ENCODE measurements around the gene LRRC70. TPM values are rescaled to one million over a fixed set of nuclear protein-coding genes. Genes with fewer than 3 reads are reported as not detected.

Gene LRRC70
- total and polyA plus RNA-seq, 2 of the 8 experiments (the other 6 are each of a cell fraction or from before 2014, with no cell fraction given) = 0.62 to 0.67 TPM

GRCh38 chr5:62578540-62578939 is at the start of gene LRRC70 (continued):
- TF ChIP-seq RNF2 (IDR thresholded peaks at IDR 0.05; ENCODE audit: borderline replicate concordance, low read depth, low read length, missing control alignments, poor library complexity, severe bottlenecking) (no peak), MAX (IDR thresholded peaks at IDR 0.05) (no peak), RXRA (IDR thresholded peaks at IDR 0.05; ENCODE audit: insufficient read depth, low read depth, low read length) (no peak)
